ENCODE results near the gene SH3BP4.

SH3BP4 gene

DNA sequence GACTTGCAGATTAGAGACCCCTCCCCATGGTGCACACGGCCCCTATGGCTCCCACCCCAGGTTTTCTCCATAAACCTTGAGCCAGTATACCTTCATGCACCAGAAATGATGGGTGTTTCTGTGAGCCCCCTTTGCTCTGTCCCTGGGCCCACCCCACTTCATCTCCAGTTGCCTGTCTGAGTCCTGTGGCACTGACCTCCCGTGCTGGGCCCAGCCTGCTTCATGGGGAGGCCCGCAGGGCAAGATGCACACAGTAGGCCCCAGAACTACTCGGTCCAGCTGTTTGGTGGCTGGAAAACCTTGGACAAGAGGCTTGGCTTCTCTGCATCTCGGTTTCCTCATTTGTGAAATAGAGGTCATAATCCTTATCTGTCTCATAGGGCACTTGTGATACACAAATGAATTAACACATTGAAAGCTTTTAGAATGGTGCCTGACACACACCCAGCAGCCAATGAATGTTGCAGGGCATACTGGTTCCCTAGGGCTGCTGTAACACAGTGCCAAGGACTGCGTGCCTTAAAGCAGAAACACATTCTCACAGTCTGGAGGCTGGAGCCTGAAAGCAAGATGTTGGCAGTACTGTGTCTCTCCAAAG is 58.4 kb downstream of the SH3BP4 start:
- Histone ChIP-seq H3K79me2 (ENCODE audit: insufficient read depth, low read length) (no peaks in the 10 kb centered on the region), H4K20me1 (ENCODE audit: insufficient read depth, low read length) (no peaks in the 10 kb centered on the region), H3K9me3 (ENCODE audit: insufficient read depth, low read length, severe bottlenecking) (no peaks in the 10 kb centered on the region), H3K4me2 (ENCODE audit: insufficient read depth, low read length) (no peak overlapping the region), H2AFZ (ENCODE audit: low read depth, low read length) (no peak overlapping the region), H3K4me1 (ENCODE audit: insufficient read depth, low read length) (no peaks in the 10 kb centered on the region), H3K27me3 (ENCODE audit: insufficient read depth, low read length, poor library complexity) (peaks cover 15% of the 10 kb centered on the region), H3K4me3 (ENCODE audit: low read depth in 1 of 2, low read length in 2 of 2) (no peak overlapping the region), H3K9ac (ENCODE audit: low read depth, low read length) (no peak overlapping the region), H3K36me3 (ENCODE audit: insufficient read depth, low read length) (no peaks in the 10 kb centered on the region), H3K27ac (ENCODE audit: low read length) (no peak overlapping the region)
- no peak for TF ChIP-seq EZH2 (IDR thresholded peaks at IDR 0.05; ENCODE audit: borderline replicate concordance, low read depth, low read length, severe bottlenecking)
- TF ChIP-seq, protein P1, sequence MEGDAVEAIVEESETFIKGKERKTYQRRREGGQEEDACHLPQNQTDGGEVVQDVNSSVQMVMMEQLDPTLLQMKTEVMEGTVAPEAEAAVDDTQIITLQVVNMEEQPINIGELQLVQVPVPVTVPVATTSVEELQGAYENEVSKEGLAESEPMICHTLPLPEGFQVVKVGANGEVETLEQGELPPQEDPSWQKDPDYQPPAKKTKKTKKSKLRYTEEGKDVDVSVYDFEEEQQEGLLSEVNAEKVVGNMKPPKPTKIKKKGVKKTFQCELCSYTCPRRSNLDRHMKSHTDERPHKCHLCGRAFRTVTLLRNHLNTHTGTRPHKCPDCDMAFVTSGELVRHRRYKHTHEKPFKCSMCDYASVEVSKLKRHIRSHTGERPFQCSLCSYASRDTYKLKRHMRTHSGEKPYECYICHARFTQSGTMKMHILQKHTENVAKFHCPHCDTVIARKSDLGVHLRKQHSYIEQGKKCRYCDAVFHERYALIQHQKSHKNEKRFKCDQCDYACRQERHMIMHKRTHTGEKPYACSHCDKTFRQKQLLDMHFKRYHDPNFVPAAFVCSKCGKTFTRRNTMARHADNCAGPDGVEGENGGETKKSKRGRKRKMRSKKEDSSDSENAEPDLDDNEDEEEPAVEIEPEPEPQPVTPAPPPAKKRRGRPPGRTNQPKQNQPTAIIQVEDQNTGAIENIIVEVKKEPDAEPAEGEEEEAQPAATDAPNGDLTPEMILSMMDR (IDR thresholded peaks at IDR 0.05; ENCODE audit: borderline replicate concordance, extremely low read depth, low read length, poor library complexity, severe bottlenecking): no peak
- ATAC-seq (ENCODE audit: insufficient read depth, low read depth): no peak
- DNase-seq: no peak

DNA sequence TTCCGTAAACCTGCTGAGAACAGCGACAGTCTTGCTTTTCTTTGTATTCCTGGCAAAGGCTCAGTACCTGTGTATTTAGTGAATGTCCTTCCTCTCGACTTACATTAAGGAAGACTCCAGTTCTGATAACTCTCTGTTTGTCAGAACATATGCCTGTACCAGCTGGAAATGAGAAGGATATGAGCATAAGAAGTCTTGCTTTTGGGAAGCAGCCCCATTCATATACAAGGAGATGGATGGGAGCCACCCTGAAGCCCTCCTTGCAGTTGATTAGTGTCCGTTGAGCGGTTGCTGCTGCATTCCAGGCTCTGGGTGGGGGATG is 59.8 kb downstream of the SH3BP4 start:
- DNase-seq (no peak), ATAC-seq (ENCODE audit: insufficient read depth, low read depth) (no peak)
- Histone ChIP-seq H3K27me3 (ENCODE audit: insufficient read depth, low read length, poor library complexity) (peaks cover 15% of the 10 kb centered on the region), H3K36me3 (ENCODE audit: insufficient read depth, low read length) (no peaks in the 10 kb centered on the region), H3K9ac (ENCODE audit: low read depth, low read length) (no peak overlapping the region), H3K9me3 (ENCODE audit: insufficient read depth, low read length, severe bottlenecking) (no peaks in the 10 kb centered on the region), H2AFZ (ENCODE audit: low read depth, low read length) (no peak overlapping the region), H4K20me1 (ENCODE audit: insufficient read depth, low read length) (no peaks in the 10 kb centered on the region), H3K79me2 (ENCODE audit: insufficient read depth, low read length) (no peaks in the 10 kb centered on the region), H3K4me1 (ENCODE audit: insufficient read depth, low read length) (no peaks in the 10 kb centered on the region), H3K4me3 (ENCODE audit: low read depth in 1 of 2, low read length in 2 of 2) (no peak overlapping the region), H3K4me2 (ENCODE audit: insufficient read depth, low read length) (no peak overlapping the region), H3K27ac (ENCODE audit: low read length) (no peak overlapping the region)
- TF ChIP-seq, protein P1 (IDR thresholded peaks at IDR 0.05; ENCODE audit: borderline replicate concordance, extremely low read depth, low read length, poor library complexity, severe bottlenecking): no peak
- no peak for TF ChIP-seq EZH2 (IDR thresholded peaks at IDR 0.05; ENCODE audit: borderline replicate concordance, low read depth, low read length, severe bottlenecking)

DNA sequence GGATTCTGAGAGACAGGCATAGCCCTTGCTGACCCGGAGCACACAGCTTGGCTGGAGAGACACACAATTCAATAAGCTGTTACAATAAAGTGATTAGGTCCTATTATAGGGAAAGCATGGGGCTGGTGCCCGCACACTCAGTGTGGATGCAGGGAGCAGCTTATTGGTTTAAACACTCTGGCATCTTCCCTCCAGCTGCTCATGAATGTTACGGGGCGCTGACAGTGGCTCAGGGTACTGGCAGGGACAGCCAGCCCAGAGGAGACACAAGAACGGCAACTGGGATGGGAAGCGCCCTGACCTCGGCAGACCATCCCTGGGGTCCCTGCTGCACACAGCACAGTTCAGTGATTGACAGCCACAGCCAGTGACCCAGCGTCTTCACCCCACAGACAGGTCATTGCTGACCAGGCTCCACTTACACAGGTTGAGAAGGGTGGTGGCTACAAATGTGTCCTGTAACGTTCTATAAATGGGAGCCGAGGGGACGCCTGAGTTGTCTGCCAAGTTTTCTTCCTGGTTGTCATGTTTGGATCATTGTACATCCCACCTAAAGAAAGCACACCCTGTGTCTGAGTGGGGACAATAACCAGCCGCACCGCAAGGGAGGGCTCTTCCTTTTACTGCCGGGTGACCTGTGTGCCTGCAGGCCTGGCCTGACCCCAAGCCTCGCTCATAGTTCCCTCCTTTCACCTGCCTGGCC is 60.3 kb downstream of the SH3BP4 start:
- H3K9ac ChIP-seq (ENCODE audit: low read depth, low read length): no peak overlapping the region
- H3K4me3 ChIP-seq (ENCODE audit: low read depth in 1 of 2, low read length in 2 of 2): no peak overlapping the region
- H3K36me3 ChIP-seq (ENCODE audit: insufficient read depth, low read length): no peaks in the 10 kb centered on the region
- H3K4me2 ChIP-seq (ENCODE audit: insufficient read depth, low read length): no peak overlapping the region
- no peak overlapping the region for H2AFZ ChIP-seq (ENCODE audit: low read depth, low read length)
- H3K27ac ChIP-seq (ENCODE audit: low read length): no peak overlapping the region
- H3K9me3 ChIP-seq (ENCODE audit: insufficient read depth, low read length, severe bottlenecking): no peaks in the 10 kb centered on the region
- peaks cover 15% of the 10 kb centered on the region for H3K27me3 ChIP-seq (ENCODE audit: insufficient read depth, low read length, poor library complexity)
- H3K79me2 ChIP-seq (ENCODE audit: insufficient read depth, low read length): no peaks in the 10 kb centered on the region
- DNase-seq (no peak), ATAC-seq (ENCODE audit: insufficient read depth, low read depth) (no peak)
- no peaks in the 10 kb centered on the region for H3K4me1 ChIP-seq (ENCODE audit: insufficient read depth, low read length)
- no peaks in the 10 kb centered on the region for H4K20me1 ChIP-seq (ENCODE audit: insufficient read depth, low read length)
- TF ChIP-seq, protein P1 (IDR thresholded peaks at IDR 0.05; ENCODE audit: borderline replicate concordance, extremely low read depth, low read length, poor library complexity, severe bottlenecking): no peak
- no peak for TF ChIP-seq EZH2 (IDR thresholded peaks at IDR 0.05; ENCODE audit: borderline replicate concordance, low read depth, low read length, severe bottlenecking)

Data from DND-41 (cell line).